Lung (tissue), 12 donors: ENCODE measurements around the gene PHF2. TPM values are rescaled to one million over a fixed set of nuclear protein-coding genes. Genes with fewer than 3 reads are reported as not detected.

ENCODE experiments used
- ATAC-seq: fragments of 200-7000 bp; cut with Tn5 transposase; one replicate; pipeline ENCODE4 v1.9.1; 2020; ENCODE audit warnings: moderate number of reproducible peaks; ENCODE audit not compliant: insufficient read depth, low FRiP score
- DNase-seq, 3 donors: peaks; one replicate each; pipeline ENCODE4 v3.0.0-alpha.2; 2013 to 2017
- H3K27ac ChIP-seq, 2 donors: one replicate each; pipeline ENCODE4 v1.5.1; 2013; ENCODE audit warnings: mild to moderate bottlenecking in 2 of 2, moderate library complexity in 2 of 2, control low read depth in 1 of 2, inconsistent platforms in 1 of 2, low read depth in 1 of 2, low read length in 1 of 2
- H3K27me3 ChIP-seq, 3 donors: one replicate each; pipeline ENCODE4 v1.5.1; 2013; ENCODE audit warnings: low read length in 2 of 3; ENCODE audit not compliant: control insufficient read depth in 3 of 3, insufficient read depth in 3 of 3
- H3K36me3 ChIP-seq, 4 donors: one replicate each; pipeline ENCODE4 v1.5.1; 2013; ENCODE audit warnings: low read length in 4 of 4, mild to moderate bottlenecking in 1 of 4, moderate library complexity in 1 of 4; ENCODE audit not compliant: control insufficient read depth in 4 of 4, insufficient read depth in 4 of 4
- H3K4me1 ChIP-seq, 5 donors: one replicate each; pipeline ENCODE4 v1.5.1; 2013; ENCODE audit warnings: low read length in 5 of 5, mild to moderate bottlenecking in 2 of 5, moderate library complexity in 1 of 5; ENCODE audit not compliant: control insufficient read depth in 5 of 5, insufficient read depth in 5 of 5
- H3K4me3 ChIP-seq: one replicate; pipeline ENCODE4 v1.5.1; 2013; ENCODE audit warnings: mild to moderate bottlenecking, control low read depth, moderate library complexity
- H3K9ac ChIP-seq, 2 donors: one replicate each; pipeline ENCODE4 v1.5.1; 2013; ENCODE audit warnings: low read length in 2 of 2, control low read depth in 1 of 2; ENCODE audit not compliant: insufficient read depth in 1 of 2
- H3K9me3 ChIP-seq, 4 donors: one replicate each; pipeline ENCODE4 v1.5.1; 2013; ENCODE audit warnings: low read length in 3 of 4, mild to moderate bottlenecking in 1 of 4, moderate library complexity in 1 of 4; ENCODE audit not compliant: control insufficient read depth in 4 of 4, insufficient read depth in 3 of 4
- WGBS, 2 donors: extraction: QIAGEN DNeasy Blood & Tissue Kit; methylation state at CpG; one replicate each; pipeline ENCODE4 v1.1.7; 2013; 5-methylcytosine and 5-hydroxymethylcytosine counted together
- polyA plus RNA-seq, 2 donors: library from polyadenylated mRNA; stranded (reverse); fragments of 200-250 nt; gene quantifications; one replicate each; pipeline ENCODE4 v1.2.1, GENCODE V29; 2013
- total RNA-seq, 2 donors: library from RNA; depleted of rRNA in 1 of 2; stranded (reverse); fragments of >200 nt in 1 of 2; gene quantifications; one replicate each; pipeline ENCODE4 v1.2.1, GENCODE V29; 2014 to 2021
- TF ChIP-seq, protein P1 (sequence below): IDR thresholded peaks from 2 replicates; pipeline ENCODE4 v1.5.1; 2012; ENCODE audit warnings: mild to moderate bottlenecking; ENCODE audit errors: control extremely low read depth, extremely low read depth
- donor health status: control.
- donor health status: control.
- donor health status: Bipolar disorder and iron deficiency.
- donor health status: healthy.
- donor health status: DM: yes; HTN: yes; CAD: no.

Gene PHF2
- total and polyA plus RNA-seq, 4 donors = 20.1 to 33.6 (median 30.2) TPM

DNA sequence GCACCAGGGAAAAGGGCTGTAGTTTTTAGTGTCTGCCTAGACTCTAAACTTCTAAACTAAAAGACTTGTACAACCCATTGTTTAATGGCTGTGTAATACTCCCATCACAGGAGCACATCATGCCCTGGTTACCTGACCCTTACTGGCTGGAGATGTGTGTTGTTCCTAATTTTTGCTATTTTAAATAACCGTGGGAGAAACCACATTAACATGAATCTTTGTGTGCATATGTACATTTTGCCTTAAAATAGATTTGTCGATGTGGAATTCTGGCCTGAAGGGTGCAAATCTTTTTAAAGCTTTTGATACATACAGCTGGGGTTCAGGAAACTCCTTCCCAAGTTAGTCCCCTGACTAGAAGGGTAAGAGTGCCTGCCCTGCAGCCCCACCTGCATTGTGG, 39.7 kb downstream of the PHF2 start:
- Histone ChIP-seq H3K4me1 (peaks cover 0 to 26% (median 5%) of the 10 kb centered on the region in 5 donors), H3K27me3 (no peaks in the 10 kb centered on the region), H3K36me3 (peaks cover 0 to 4% (median 0%) of the 10 kb centered on the region in 4 donors), H3K27ac (no peak overlapping the region), H3K9ac (no peak overlapping the region), H3K4me3 (no peak overlapping the region), H3K9me3 (peaks cover 0 to 2% (median 0%) of the 10 kb centered on the region in 4 donors)
- 86 to 91% methylated on average over 2 of the region's 2 CpGs for WGBS, 2 donors
- no peak for DNase-seq
- TF ChIP-seq, protein P1, sequence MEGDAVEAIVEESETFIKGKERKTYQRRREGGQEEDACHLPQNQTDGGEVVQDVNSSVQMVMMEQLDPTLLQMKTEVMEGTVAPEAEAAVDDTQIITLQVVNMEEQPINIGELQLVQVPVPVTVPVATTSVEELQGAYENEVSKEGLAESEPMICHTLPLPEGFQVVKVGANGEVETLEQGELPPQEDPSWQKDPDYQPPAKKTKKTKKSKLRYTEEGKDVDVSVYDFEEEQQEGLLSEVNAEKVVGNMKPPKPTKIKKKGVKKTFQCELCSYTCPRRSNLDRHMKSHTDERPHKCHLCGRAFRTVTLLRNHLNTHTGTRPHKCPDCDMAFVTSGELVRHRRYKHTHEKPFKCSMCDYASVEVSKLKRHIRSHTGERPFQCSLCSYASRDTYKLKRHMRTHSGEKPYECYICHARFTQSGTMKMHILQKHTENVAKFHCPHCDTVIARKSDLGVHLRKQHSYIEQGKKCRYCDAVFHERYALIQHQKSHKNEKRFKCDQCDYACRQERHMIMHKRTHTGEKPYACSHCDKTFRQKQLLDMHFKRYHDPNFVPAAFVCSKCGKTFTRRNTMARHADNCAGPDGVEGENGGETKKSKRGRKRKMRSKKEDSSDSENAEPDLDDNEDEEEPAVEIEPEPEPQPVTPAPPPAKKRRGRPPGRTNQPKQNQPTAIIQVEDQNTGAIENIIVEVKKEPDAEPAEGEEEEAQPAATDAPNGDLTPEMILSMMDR = no peak
- ATAC-seq = no peak

DNA sequence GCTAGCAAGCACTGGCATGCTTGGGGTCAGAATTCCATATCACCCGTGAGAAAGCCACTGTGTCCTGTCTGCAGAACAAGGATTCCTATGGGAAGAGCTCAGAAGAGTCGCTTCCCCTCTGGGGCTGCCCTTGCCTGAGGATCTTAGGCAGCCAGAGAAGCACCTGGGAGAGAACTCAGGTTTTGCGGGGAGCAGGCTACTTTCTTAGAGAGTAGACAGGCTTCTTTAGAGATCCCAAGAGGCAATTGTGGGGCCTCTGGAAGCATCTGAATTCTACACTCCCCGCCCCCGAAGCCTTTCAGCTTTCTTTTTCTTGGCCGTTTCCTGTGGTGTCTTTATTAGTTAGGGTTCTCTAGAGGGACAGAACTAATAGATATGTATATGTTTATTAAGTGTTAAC, 40.9 kb downstream of the PHF2 start:
- DNase-seq (no peak), ATAC-seq (no peak)
- WGBS, 2 donors = 84 to 85% methylated on average over 6 of the region's 6 CpGs
- TF ChIP-seq, protein P1 = no peak
- peaks cover 0 to 2% (median 0%) of the 10 kb centered on the region in 4 donors for H3K9me3 ChIP-seq
- H3K27me3 ChIP-seq = no peaks in the 10 kb centered on the region
- H3K27ac ChIP-seq = no peak overlapping the region
- H3K4me3 ChIP-seq = no peak overlapping the region
- peaks cover 0 to 36% (median 5%) of the 10 kb centered on the region in 5 donors for H3K4me1 ChIP-seq
- peaks cover 0 to 4% (median 0%) of the 10 kb centered on the region in 4 donors for H3K36me3 ChIP-seq
- H3K9ac ChIP-seq = no peak overlapping the region

DNA sequence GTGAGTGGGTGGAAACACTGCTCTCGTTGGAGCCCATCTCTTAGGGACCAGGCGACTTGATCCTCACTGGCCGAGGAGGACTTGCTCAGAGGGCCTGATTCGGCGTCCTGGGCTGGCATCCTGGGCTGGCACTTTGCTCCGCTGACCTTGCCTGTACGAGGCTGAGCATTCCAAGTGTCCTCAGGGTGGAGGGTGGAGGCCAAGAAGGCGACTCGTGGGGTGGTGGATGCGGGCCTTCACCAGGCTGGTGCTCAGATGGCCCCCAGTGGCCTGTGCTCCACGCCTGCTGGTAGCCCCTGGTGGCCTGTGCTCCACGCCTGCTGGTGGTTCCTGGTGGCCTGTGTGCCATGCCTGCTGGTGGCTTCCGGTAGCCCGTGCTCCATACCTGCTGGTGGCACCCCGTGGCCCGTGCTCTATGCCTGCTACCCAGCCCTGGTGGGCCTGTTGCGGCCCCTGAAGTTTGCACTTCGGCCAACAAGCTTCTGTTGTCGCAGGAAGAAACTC, 42.9 kb downstream of the PHF2 start:
- ATAC-seq = no peak
- H3K36me3 ChIP-seq = peaks cover 0 to 4% (median 0%) of the 10 kb centered on the region in 4 donors
- TF ChIP-seq, protein P1 = no peak
- H3K27ac ChIP-seq = no peak overlapping the region
- peaks cover 0 to 28% (median 4%) of the 10 kb centered on the region in 5 donors for H3K4me1 ChIP-seq
- WGBS, 2 donors = 94 to 97% methylated on average over 19 of the region's 19 CpGs
- no peak overlapping the region for H3K4me3 ChIP-seq
- DNase-seq = no peak
- H3K9me3 ChIP-seq = peaks cover 0 to 2% (median 0%) of the 10 kb centered on the region in 4 donors
- no peaks in the 10 kb centered on the region for H3K27me3 ChIP-seq
- no peak overlapping the region for H3K9ac ChIP-seq

DNA sequence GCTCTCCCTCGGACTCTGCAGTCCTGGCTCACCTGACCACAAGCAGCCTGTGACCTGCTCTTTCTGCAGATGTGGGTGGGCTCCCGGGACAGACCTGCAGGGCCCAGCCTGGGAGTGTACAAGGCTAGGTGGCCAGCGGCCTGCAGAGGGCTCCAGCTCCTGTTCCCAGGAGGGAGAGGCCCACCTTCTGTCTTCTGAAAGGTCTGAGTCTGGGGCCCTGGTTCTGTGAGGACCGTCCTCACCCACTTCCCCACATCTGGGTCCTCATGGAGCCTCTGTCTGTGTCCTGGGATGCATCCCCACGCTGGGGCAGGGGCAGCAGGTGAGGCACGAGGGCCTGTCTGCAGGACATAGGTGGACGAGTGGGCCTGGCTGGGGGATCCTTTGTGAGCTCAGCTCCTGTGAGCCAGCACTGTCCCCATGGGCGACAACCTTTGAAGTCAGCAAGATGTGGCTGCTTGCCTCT, 43.7 kb downstream of the PHF2 start:
- H3K27me3 ChIP-seq = no peaks in the 10 kb centered on the region
- WGBS, 2 donors = 91% methylated on average over 8 of the region's 8 CpGs
- no peak overlapping the region for H3K9ac ChIP-seq
- TF ChIP-seq, protein P1 = no peak
- DNase-seq (no peak), ATAC-seq (no peak)
- H3K4me1 ChIP-seq = peaks cover 0 to 27% (median 4%) of the 10 kb centered on the region in 5 donors
- H3K4me3 ChIP-seq = no peak overlapping the region
- H3K9me3 ChIP-seq = no peaks in the 10 kb centered on the region
- no peak overlapping the region for H3K27ac ChIP-seq
- peaks cover 0 to 4% (median 0%) of the 10 kb centered on the region in 4 donors for H3K36me3 ChIP-seq
